Hindlimb muscle (tissue), 1 donor: ENCODE measurements around the gene NDOR1. TPM values are rescaled to one million over a fixed set of nuclear protein-coding genes. Genes with fewer than 3 reads are reported as not detected.

Source experiments
- DNase-seq: peaks from one replicate; pipeline ENCODE4 v3.0.0-alpha.2; 2013
- polyA plus RNA-seq: library from polyadenylated mRNA; unstranded; fragments of 120-200 nt; gene quantifications from one replicate; pipeline ENCODE4 v1.2.1, GENCODE V29; 2013; ENCODE audit not compliant: insufficient read length

Gene NDOR1
- polyA plus RNA-seq, 1 donor: 10.5 TPM

GRCh38 chr9:137221506-137222111 lies 16.1 kb downstream of the NDOR1 start:
- DNase-seq: no peak

GRCh38 chr9:137222190-137223077 lies 16.9 kb downstream of the NDOR1 start, which contains the start of gene RNF208:
Gene RNF208, minus strand, starts transcription at chr9:137222240. Its CDS starts 1,028 bp downstream, at chr9:137221212.
- no peak for DNase-seq

GRCh38 chr9:137223078-137223970 lies 17.8 kb downstream of the NDOR1 start:
- DNase-seq: peak; percentile 96

GRCh38 chr9:137224830-137225694 lies 19.6 kb downstream of the NDOR1 start, which contains the start of gene CYSRT1:
Gene CYSRT1, plus strand, starts transcription at chr9:137225174. Its CDS starts 448 bp downstream, at chr9:137225622.
- no peak for DNase-seq

GRCh38 chr9:137225699-137226331 lies 20.3 kb downstream of the NDOR1 start:
- no peak for DNase-seq

- no peak for DNase-seq
These were observed 21.0 kb downstream of the NDOR1 start for GRCh38 chr9:137226338-137227053.

GRCh38 chr9:137227054-137227852 lies 21.8 kb downstream of the NDOR1 start, which contains the start of gene RNF224:
Gene RNF224, plus strand, starts transcription at chr9:137227502. Its CDS starts 834 bp downstream, at chr9:137228336.
- DNase-seq: peak; percentile 64

GRCh38 chr9:137227853-137228505 lies 22.5 kb downstream of the NDOR1 start:
- no peak for DNase-seq

GRCh38 chr9:137228506-137228967 lies 23.0 kb downstream of the NDOR1 start:
- no peak for DNase-seq

- no peak for DNase-seq
These were observed 23.7 kb downstream of the NDOR1 start for GRCh38 chr9:137228968-137229896.

- DNase-seq: no peak
These were observed 24.6 kb downstream of the NDOR1 start for GRCh38 chr9:137229903-137230704.

GRCh38 chr9:137230705-137231371 lies 25.3 kb downstream of the NDOR1 start, which contains the start of gene SLC34A3:
Gene SLC34A3, plus strand, starts transcription at chr9:137230901. Its CDS starts 802 bp downstream, at chr9:137231703.
- no peak for DNase-seq

GRCh38 chr9:137231372-137232039 lies 26.0 kb downstream of the NDOR1 start:
- no peak for DNase-seq

- no peak for DNase-seq
These were observed 26.6 kb downstream of the NDOR1 start for GRCh38 chr9:137232101-137232500.

- no peak for DNase-seq
These were observed 27.0 kb downstream of the NDOR1 start for GRCh38 chr9:137232510-137232909.
